Choroid plexus epithelial cell (primary cell): ENCODE data around the gene TBC1D22A.
A peak's percentile ranks its signal among the peaks of the same experiment; 100 is the strongest.
"Not testable (repeated sequence)": the region's sequence is repeated elsewhere in the genome, so short reads cannot be mapped to it uniquely, and the experiment has no call there.

ENCODE experiments used
- DNase-seq: peaks from one replicate; pipeline ENCODE4 v3.0.0-alpha.2; 2010; ENCODE audit warnings: low read depth
- H3K4me3 ChIP-seq: 2 replicates; pipeline ENCODE4 v1.5.1; 2011; ENCODE audit warnings: low read depth, mild to moderate bottlenecking, control low read depth, low read length, moderate library complexity
- TF ChIP-seq, protein P1 (sequence below): conservative IDR thresholded peaks from 2 replicates; pipeline ENCODE4 v1.5.1; 2011; ENCODE audit warnings: low read depth, mild to moderate bottlenecking, control low read depth, inconsistent platforms, low read length, moderate library complexity

TBC1D22A gene

DNA sequence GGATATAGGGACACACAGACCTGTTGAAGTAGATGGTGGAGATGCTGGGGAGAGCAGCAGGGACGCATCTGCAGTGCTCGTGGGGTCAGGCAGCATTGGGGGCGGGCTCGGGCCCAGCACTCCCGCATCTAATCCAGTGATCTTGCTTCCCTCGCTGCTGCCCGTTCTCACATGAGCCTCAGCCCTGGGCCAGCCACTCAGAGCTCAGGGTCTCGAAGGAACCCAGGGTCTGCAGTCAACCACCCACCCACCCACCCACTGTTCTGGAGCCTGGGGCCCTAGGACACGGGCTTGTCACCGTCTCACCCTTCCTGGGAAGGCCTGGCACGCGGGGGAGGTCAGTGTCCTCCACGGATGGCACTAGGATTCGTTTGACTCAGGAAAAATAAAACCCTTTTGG is 406.0 kb downstream of the TBC1D22A start:
- no peak for DNase-seq
- no peak overlapping the region for H3K4me3 ChIP-seq
- TF ChIP-seq, protein P1, sequence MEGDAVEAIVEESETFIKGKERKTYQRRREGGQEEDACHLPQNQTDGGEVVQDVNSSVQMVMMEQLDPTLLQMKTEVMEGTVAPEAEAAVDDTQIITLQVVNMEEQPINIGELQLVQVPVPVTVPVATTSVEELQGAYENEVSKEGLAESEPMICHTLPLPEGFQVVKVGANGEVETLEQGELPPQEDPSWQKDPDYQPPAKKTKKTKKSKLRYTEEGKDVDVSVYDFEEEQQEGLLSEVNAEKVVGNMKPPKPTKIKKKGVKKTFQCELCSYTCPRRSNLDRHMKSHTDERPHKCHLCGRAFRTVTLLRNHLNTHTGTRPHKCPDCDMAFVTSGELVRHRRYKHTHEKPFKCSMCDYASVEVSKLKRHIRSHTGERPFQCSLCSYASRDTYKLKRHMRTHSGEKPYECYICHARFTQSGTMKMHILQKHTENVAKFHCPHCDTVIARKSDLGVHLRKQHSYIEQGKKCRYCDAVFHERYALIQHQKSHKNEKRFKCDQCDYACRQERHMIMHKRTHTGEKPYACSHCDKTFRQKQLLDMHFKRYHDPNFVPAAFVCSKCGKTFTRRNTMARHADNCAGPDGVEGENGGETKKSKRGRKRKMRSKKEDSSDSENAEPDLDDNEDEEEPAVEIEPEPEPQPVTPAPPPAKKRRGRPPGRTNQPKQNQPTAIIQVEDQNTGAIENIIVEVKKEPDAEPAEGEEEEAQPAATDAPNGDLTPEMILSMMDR = no peak

DNA sequence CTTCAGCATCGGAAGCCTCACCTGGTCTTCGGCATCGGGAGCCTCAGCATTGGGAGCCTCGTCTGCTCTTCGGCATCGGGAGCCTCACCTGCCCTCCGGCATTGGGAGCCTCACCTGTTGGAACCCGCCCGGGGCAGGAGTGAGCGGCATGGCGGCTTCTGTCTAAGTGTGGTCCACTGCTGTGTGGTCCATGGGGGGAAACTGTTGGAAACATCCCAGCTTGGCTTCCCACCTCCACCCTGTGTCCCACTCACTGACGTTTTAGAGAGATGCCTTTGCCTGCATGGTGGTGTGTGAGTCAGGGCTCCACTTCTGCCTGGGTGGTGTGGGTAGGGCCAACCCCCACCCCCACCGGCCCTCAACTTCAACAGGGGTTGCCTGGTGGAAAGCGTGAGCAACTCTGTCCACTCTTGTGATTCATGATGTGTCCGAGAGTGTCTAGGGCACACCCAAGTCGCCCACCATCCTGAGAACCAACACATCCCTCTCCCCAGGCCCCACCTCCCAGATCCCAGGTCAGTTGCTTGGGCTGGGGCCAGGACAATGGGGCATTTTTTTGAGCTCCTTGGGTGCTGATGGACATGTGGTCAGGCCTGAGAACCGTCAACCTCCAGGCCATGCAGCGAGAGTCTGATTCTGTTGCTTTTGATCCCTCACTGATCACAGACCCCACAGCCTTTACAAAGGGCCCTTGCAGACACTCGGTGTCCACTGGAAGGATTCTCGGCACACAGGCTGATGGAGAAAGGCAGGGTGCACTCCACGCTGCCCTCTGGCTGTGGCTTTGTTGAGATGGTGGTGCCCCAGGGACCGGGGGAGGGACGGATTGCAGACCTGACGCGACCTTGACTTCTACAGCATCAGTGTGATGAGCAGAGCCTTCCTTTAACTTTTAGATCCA is 406.7 kb downstream of the TBC1D22A start:
- H3K4me3 ChIP-seq = no peak overlapping the region
- DNase-seq = peak; percentile 21
- TF ChIP-seq, protein P1 = peak; percentile 60

DNA sequence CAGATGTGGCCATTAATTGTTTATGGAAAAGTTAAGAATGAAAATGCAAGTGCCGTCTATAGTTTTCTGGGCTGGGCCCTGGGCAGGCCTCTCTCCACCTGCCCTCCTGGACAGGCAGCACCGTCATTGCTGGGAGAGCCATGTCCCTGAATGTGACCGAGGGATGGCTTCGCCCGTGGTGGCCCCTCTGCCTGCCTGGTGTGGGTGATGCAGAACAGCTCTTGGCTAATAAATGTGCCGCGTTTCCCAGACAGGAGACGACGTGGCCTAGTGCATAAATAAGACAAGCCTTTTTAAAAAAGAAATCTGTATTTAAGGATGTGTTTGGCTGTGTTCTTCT is 407.3 kb downstream of the TBC1D22A start:
- TF ChIP-seq, protein P1 = no peak
- no peak for DNase-seq
- H3K4me3 ChIP-seq = no peak overlapping the region

DNA sequence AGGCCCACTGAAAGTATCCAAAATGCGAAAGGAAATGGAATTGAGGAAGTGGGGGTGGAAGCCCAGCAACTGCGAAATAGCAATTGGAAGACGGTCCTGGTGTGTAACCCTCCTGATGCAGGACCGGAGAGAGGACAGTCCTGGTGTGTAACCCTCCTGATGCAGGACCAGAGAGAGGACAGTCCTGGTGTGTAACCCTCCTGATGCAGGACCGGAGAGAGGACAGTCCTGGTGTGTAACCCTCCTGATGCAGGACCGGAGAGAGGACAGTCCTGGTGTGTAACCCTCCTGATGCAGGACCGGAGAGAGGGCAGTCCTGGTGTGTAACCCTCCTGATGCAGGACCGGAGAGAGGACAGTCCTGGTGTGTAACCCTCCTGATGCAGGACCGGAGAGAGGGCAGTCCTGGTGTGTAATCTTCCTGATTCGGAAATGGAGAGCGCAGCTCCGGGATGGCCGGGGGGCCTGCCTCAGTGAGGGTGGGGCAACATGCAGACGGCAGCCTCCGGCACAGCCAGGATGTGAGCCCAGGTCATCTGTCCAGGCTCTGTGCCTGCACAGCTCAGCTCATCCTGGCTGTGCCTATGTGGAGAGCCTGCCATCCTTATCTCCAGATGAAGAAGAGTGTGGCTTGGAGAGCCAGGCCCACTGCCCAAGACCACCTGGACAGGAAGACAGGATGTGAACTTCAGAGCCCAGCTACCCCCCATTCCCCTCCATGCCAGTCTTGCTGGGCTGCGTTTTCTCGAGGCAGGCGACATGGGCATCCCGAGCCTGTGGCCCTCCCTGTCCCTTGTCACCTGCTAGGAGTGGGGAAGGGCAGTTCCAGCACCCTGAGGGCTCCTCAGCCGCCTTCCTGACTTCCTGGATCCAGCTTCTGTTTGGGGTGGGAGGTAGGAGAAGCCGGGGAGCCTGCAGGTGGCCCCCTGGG is 408.3 kb downstream of the TBC1D22A start:
- not testable (repeated sequence) for DNase-seq, H3K4me3 ChIP-seq

DNA sequence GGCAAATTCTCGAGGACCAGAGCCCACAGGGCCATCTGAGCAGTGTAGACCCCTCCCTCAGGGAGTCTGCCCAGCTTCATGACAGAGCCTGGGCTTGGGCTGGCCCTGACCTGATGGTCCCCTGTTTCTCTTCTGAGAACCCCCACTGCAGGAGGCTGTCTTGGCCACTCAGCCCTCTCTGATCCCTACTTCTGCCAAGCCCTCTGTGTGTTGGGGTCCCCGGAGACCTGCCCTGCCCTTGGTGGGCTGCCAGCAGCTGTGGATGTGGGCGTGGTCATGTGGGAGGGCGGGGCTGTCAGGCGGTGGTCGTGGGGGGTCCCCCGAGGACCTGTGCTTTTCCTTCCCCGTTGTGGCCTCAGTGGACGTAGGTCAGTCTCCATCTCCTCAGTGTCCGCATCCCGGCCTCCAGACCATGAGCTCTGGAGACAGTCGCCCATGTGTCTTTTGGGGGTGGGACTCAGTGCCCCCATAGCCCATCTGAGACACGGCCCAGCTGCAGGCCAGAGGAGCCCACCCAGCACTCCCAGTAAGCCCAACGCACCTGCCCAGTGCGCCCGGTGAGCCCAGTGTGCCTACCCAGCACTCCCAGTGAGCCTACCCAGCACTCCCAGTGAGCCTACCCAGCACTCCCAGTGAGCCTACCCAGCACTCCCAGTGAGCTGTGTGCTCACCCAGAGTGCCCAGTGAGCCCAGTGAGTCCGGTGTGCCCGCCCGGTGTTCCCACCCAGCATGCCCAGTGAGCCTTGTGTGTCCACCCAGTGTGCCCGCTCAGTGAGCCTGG is 409.2 kb downstream of the TBC1D22A start:
- H3K4me3 ChIP-seq = no peak overlapping the region
- TF ChIP-seq, protein P1 = no peak
- no peak for DNase-seq

DNA sequence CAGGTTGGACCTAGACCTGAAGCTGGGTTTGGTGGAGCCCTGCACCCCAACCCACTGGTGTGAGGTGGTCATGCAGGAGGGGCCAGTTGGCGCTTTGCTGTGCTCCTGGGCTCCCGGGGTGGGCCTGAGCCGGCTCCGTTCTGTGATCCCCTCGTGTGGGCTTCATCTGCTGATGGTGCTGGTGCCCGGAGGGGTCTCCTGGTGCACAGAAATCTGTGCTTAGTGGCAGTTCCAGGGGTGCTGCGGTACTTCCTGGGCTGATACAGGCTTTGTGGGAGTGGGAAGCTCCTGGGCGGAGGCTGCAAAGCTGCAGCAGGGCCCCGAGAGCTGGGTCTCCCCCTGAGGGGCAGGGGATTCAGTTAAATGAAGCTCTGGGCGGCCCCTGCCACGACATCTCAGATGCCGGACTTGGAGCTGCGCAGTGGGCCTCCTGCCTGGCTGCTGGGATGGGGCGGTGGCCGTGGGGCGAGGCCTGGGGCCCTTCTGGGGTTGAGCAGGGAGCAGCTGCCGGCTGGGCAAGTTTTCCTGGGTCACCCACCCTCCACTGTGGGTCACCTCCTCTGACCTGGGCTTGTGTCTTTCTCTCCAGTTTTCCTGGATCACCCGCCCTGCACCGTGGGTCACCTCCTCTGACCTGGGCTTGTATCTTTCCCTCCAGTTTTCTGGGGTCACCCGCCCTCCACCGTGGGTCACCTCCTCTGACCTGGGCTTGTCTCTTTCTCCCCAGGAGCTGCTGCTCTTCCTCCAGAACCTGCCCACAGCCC is 410.5 kb downstream of the TBC1D22A start:
- TF ChIP-seq, protein P1 = no peak
- H3K4me3 ChIP-seq = no peak overlapping the region
- DNase-seq = no peak
